ENCODE results near the gene MAN1A1.
A peak's percentile ranks its signal among the peaks of the same experiment; 100 is the strongest.

MAN1A1 gene

DNA sequence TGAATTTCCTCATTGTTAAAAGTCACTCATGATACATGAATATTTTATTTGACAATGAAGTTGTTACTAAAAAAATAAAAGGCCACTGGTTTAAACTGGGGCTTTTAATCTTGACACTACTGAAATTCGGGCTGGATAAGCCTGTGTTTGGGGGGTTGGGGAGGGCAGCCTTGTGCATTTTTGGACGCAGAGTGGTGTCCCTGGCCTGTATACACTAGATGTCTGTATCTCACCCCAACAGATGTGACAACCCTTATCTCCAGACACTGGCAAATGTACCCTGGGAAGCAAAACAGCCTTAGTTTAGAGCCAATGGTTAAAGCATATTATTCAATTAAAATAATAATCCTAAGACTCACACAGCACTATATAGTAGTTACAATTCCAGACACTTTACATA lies 24.8 kb downstream of the MAN1A1 start:
- Mint-ChIP-seq H3K27me3 (no peaks in the 10 kb centered on the region), H3K27ac (no peak overlapping the region), H3K36me3 (ENCODE audit: low read depth) (peaks cover 25% of the 10 kb centered on the region), H3K4me1 (ENCODE audit: low read depth) (peaks cover 28% of the 10 kb centered on the region), H3K4me3 (no peak overlapping the region), H3K9me3 (no peaks in the 10 kb centered on the region)

- H3K27me3 Mint-ChIP-seq, result no peaks in the 10 kb centered on the region
- H3K36me3 Mint-ChIP-seq (ENCODE audit: low read depth), result peaks cover 27% of the 10 kb centered on the region
- H3K27ac Mint-ChIP-seq, result no peak overlapping the region
- peaks cover 28% of the 10 kb centered on the region for H3K4me1 Mint-ChIP-seq (ENCODE audit: low read depth)
- no peak overlapping the region for H3K4me3 Mint-ChIP-seq
- H3K9me3 Mint-ChIP-seq, result no peaks in the 10 kb centered on the region
Observed at GRCh38 chr6:119323931-119324330, 25.6 kb downstream of the MAN1A1 start.

- Mint-ChIP-seq H3K27me3 (no peaks in the 10 kb centered on the region), H3K9me3 (no peaks in the 10 kb centered on the region), H3K4me1 (ENCODE audit: low read depth) (peaks cover 26% of the 10 kb centered on the region), H3K27ac (no peak overlapping the region), H3K4me3 (no peak overlapping the region), H3K36me3 (ENCODE audit: low read depth) (peaks cover 30% of the 10 kb centered on the region)
Observed at GRCh38 chr6:119323478-119323877, 26.1 kb downstream of the MAN1A1 start.

DNA sequence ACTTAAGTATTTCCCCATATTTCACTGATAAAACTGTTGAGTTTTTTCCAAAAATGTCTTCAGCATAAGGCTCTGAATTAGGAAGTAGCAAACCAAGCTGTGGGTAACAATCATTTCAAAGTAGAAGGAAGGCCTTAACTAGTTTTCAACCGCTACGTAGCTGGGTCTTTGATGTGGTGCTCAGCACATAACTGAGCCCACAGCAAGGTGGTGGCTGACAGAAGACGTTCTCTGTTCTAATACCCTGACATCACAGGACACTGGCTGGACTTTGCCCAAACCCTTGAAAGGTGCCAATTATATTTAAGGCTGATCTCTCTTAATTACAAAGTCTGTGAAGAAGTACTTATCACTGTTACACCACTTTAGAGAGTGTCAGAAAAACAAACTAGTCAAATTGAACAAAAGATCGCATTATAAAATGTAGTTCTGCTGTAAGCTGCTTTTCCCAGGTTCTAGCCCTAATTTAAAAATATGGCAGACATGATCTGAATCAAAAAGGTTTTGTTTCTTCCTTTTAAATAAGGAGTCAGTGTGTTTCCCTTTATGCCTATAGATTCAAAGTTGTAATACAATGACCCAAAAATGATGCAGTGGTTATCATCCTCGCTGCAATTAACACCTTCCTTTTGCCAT lies 26.7 kb downstream of the MAN1A1 start:
- Mint-ChIP-seq H3K27me3 (no peaks in the 10 kb centered on the region), H3K36me3 (ENCODE audit: low read depth) (peaks cover 31% of the 10 kb centered on the region), H3K27ac (peak overlapping the region; percentile 12), H3K4me3 (no peak overlapping the region), H3K9me3 (no peaks in the 10 kb centered on the region), H3K4me1 (ENCODE audit: low read depth) (peaks cover 23% of the 10 kb centered on the region)

GRCh38 chr6:119322034-119322433 lies 27.5 kb downstream of the MAN1A1 start:
- Mint-ChIP-seq H3K27ac (no peak overlapping the region), H3K4me1 (ENCODE audit: low read depth) (peaks cover 23% of the 10 kb centered on the region), H3K36me3 (ENCODE audit: low read depth) (peaks cover 30% of the 10 kb centered on the region), H3K4me3 (no peak overlapping the region), H3K9me3 (no peaks in the 10 kb centered on the region), H3K27me3 (no peaks in the 10 kb centered on the region)

DNA sequence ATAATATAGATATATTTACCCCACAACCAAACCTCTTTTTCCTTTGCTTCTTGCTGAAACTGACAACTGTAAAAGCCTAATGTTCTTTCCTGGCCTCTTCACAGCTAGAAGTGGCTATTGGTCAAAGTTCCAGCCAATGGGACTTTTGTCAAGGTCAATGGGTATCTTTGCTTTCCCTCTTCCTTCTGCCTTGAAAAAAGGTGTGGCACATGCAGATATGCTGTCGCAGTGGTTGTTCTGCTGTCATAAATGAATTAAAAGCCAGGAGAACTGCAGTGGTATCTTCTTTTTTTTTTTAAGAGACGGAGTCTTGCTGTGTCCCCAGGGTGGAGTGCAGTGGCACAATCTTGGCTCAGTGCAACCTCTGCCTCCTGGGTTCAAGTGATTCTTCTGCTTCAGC lies 29.9 kb downstream of the MAN1A1 start:
- no peaks in the 10 kb centered on the region for H3K9me3 Mint-ChIP-seq
- peaks cover 22% of the 10 kb centered on the region for H3K36me3 Mint-ChIP-seq (ENCODE audit: low read depth)
- no peak overlapping the region for H3K4me3 Mint-ChIP-seq

GRCh38 chr6:119318730-119319129 lies 30.8 kb downstream of the MAN1A1 start:
- Mint-ChIP-seq H3K27me3 (no peaks in the 10 kb centered on the region), H3K27ac (no peak overlapping the region), H3K4me1 (ENCODE audit: low read depth) (peaks cover 46% of the 10 kb centered on the region), H3K4me3 (no peak overlapping the region), H3K36me3 (ENCODE audit: low read depth) (peaks cover 22% of the 10 kb centered on the region), H3K9me3 (no peaks in the 10 kb centered on the region)

More for the DNA sequence above, 29.9 kb downstream of the MAN1A1 start:
- Mint-ChIP-seq H3K27ac (no peak overlapping the region), H3K27me3 (no peaks in the 10 kb centered on the region), H3K4me1 (ENCODE audit: low read depth) (peaks cover 39% of the 10 kb centered on the region)

DNA sequence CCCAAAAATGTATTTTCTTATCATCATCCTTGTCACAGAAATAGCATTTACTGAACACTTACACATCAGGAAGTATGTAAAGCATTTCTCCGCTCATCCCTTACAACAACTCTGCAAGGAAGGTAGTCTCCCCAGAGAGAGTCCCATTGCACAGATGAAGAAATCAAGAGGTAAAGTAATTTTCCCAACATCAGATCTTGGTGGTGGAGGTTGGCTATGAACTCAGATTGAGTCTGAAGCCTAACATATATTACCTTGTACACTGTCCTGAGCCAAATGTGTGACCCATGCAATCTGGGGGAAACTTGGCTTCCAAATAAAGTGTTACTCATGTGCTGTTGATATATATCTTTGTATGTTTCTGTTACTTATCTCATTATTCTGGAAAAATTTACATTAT lies 31.4 kb downstream of the MAN1A1 start:
- peaks cover 18% of the 10 kb centered on the region for H3K36me3 Mint-ChIP-seq (ENCODE audit: low read depth)
- H3K9me3 Mint-ChIP-seq, result no peaks in the 10 kb centered on the region
- H3K27me3 Mint-ChIP-seq, result no peaks in the 10 kb centered on the region
- peaks cover 46% of the 10 kb centered on the region for H3K4me1 Mint-ChIP-seq (ENCODE audit: low read depth)
- H3K4me3 Mint-ChIP-seq, result no peak overlapping the region
- no peak overlapping the region for H3K27ac Mint-ChIP-seq

GRCh38 chr6:119317007-119317406 lies 32.6 kb downstream of the MAN1A1 start:
- H3K36me3 Mint-ChIP-seq (ENCODE audit: low read depth), result peaks cover 15% of the 10 kb centered on the region
- H3K27ac Mint-ChIP-seq, result no peak overlapping the region
- H3K4me1 Mint-ChIP-seq (ENCODE audit: low read depth), result peaks cover 46% of the 10 kb centered on the region
- H3K9me3 Mint-ChIP-seq, result no peaks in the 10 kb centered on the region
- no peak overlapping the region for H3K4me3 Mint-ChIP-seq
- H3K27me3 Mint-ChIP-seq, result no peaks in the 10 kb centered on the region

DNA sequence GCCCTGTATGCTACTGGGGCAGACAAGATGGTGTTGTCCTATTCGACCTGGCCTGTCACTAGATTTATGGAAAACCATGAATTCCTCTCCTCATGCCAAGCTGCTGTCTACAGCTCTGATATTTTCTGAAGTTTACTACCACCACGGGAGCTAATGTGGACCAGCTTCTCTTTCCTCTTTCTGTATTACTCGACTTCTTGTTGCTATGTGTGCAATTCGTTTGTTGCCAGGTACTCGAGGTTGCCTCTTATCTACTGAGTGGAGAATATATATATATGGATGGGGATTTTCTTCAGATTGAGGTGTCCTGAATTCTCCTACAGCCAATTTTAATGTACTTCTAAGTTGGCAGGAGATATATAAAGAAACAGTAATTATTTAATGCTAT lies 34.7 kb downstream of the MAN1A1 start:
- peaks cover 63% of the 10 kb centered on the region for H3K4me1 Mint-ChIP-seq (ENCODE audit: low read depth)
- H3K4me3 Mint-ChIP-seq, result peak overlapping the region; percentile 71
- H3K36me3 Mint-ChIP-seq (ENCODE audit: low read depth), result peaks cover 11% of the 10 kb centered on the region

GRCh38 chr6:119313937-119314884 lies 35.4 kb downstream of the MAN1A1 start:
- Mint-ChIP-seq H3K36me3 (ENCODE audit: low read depth) (peaks cover 12% of the 10 kb centered on the region), H3K4me1 (ENCODE audit: low read depth) (peaks cover 69% of the 10 kb centered on the region), H3K9me3 (no peaks in the 10 kb centered on the region), H3K27ac (peak overlapping the region; percentile 95), H3K27me3 (no peaks in the 10 kb centered on the region), H3K4me3 (peak overlapping the region; percentile 71)

More for the DNA sequence above, 34.7 kb downstream of the MAN1A1 start:
- no peaks in the 10 kb centered on the region for H3K9me3 Mint-ChIP-seq
- H3K27ac Mint-ChIP-seq, result peak overlapping the region; percentile 95
- H3K27me3 Mint-ChIP-seq, result no peaks in the 10 kb centered on the region

- Mint-ChIP-seq H3K36me3 (ENCODE audit: low read depth) (peaks cover 4% of the 10 kb centered on the region), H3K27me3 (no peaks in the 10 kb centered on the region), H3K4me3 (peak overlapping the region; percentile 58), H3K4me1 (ENCODE audit: low read depth) (peaks cover 78% of the 10 kb centered on the region), H3K9me3 (no peaks in the 10 kb centered on the region), H3K27ac (peak overlapping the region; percentile 54)
Observed at GRCh38 chr6:119312875-119313338, 36.7 kb downstream of the MAN1A1 start.

DNA sequence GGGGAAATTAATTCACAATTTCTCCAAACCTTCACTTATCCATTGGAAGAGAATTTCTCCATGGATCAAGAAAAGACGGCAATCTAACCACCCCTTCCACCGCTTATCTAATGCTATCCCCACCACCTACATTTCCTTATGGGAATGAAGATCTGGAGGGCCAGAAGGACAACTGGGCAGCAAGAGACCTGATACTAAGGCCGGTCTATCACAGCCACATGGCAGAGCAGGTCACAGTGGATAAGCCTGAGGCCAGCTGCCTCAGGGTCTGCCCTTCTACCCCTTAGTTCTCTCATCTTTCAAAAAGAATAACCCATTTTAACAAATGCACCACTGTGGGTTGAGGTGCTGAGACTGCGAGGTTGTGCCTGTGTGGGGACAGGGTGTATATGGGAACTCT lies 37.1 kb downstream of the MAN1A1 start:
- Mint-ChIP-seq H3K9me3 (no peaks in the 10 kb centered on the region), H3K4me1 (ENCODE audit: low read depth) (peaks cover 82% of the 10 kb centered on the region)

DNA sequence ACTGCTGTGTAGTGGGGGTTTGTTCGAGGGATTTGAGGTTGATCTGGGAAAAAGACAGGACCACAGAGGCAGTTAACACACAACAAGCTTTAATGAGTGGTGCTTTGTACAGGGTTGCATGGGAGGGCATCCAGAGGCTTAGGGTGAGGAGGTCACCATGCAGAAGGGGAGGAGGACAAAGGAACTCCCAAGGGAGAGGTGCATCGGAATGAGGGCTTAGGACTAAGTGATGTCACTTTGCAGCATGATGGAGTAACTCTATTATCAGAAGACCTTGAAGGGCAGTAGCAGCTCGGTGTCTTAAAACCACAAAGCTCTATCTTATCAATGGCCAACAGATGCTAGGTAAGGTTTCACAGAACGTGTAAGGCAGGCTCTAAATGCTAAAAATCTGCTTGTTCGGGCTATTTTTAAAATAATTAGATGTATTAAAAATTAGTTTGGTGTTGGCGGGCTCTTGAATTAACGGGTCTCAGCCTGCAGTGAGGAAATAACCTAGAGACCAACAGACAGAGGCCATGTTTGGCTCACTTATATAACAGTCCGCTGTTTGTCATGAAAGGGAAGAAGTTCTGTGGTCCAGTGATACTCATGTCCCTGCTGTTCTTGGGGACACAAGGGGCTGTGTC lies 37.9 kb downstream of the MAN1A1 start:
- H3K27ac Mint-ChIP-seq, result no peak overlapping the region
- H3K36me3 Mint-ChIP-seq (ENCODE audit: low read depth), result peaks cover 7% of the 10 kb centered on the region
- H3K27me3 Mint-ChIP-seq, result no peaks in the 10 kb centered on the region
- peaks cover 82% of the 10 kb centered on the region for H3K4me1 Mint-ChIP-seq (ENCODE audit: low read depth)
- H3K9me3 Mint-ChIP-seq, result no peaks in the 10 kb centered on the region
- H3K4me3 Mint-ChIP-seq, result no peak overlapping the region

More for the DNA sequence above, 37.1 kb downstream of the MAN1A1 start:
- Mint-ChIP-seq H3K27me3 (no peaks in the 10 kb centered on the region), H3K4me3 (peak overlapping the region; percentile 58), H3K27ac (peak overlapping the region; percentile 54), H3K36me3 (ENCODE audit: low read depth) (peaks cover 4% of the 10 kb centered on the region)

All from stimulated activated naive CD8-positive, alpha-beta T cell treated with anti-CD3 and anti-CD28 coated beads, Interleukin-15, Interleukin-2, amounts not matched to agents 100 ng/mL and 50 ng/mL, for 24 hours (primary cell).